GM23248 (cell line): ENCODE measurements around the gene RNF186.

Source experiments
- EZH2 ChIP-seq: fragments of 200-600 bp; sonication (generic); IDR thresholded peaks from 2 replicates; pipeline ENCODE4 v1.6.1; 2018; ENCODE audit warnings: antibody characterized with exemption, mild to moderate bottlenecking; ENCODE audit not compliant: insufficient read depth, poor library complexity, severe bottlenecking
- EZH2phosphoT487 ChIP-seq: fragments of 200-600 bp; sonication (generic); IDR thresholded peaks from 2 replicates; pipeline ENCODE4 v1.6.1; 2018; ENCODE audit warnings: antibody characterized with exemption, moderate library complexity, mild to moderate bottlenecking, low read depth; ENCODE audit not compliant: insufficient read depth

DNA sequence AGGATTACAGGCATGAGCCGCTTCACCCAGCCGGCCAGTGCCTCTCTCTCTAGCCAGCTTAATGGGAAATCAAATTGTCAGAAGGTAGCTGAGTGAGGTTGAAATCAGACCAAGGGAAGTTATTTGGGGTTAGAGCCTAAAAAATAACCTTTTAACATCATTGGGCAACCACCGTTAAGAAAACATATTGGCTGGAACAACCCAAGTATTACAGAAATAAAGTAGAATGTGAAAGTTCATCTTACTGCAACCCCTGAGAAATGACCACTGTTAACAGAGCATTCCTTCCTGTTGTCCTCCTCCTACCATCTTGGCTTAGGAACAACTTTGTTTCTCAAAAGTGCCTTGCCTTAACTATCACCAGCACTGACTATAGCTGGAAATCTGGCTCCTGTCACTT is 3.2 kb upstream of the RNF186 start:
- TF ChIP-seq EZH2 (no peak), EZH2phosphoT487 (no peak)
